ENCODE data around the gene MYO1D.
A peak's percentile ranks its signal among the peaks of the same experiment; 100 is the strongest.
"Not testable (repeated sequence)": the region's sequence is repeated elsewhere in the genome, so short reads cannot be mapped to it uniquely, and the experiment has no call there.

Gene MYO1D

DNA sequence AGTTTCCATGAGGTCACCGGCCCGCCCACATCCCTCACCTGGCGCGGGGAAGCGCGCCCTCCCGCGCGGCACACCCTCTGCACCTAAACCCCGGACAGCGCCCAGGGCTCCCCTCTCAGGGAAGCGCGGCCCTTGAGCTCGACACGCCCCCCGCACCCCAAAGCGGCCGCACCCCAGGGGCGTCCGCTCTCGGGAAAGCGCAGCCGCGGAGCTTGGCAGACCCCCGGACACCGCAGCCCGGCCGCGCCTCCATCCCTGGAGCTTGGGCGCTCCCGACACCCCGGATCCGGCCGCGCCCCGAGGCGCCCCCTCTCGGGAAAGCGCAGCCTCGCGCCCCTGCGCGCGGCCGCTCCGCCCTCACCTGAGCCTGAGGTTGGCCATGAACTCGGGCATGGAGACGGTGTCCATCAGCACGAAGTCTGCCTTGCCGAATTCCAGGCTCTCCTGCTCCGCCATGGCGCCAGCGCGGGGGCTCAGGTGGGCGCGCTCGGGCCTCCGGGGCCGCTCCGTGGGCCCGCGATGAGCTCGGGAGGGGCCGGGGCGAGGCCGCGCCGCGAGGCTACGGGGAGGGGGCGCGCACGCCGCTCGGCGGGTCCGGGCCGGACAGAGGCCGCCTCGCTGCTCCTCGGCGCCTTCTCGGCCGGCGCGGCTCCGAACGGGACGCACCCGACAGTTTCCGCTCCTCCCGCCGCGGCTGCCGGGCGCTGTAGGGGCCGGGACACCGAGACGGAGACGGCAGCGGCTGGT lies at the start of gene MYO1D:
Gene MYO1D (minus strand): TSS at position 708 of the 747 bp plus-strand sequence. CDS start 252 bp downstream, at position 456.
- peak; percentile 79 for DNase-seq

GRCh38 chr17:32926183-32926582 lies 49.3 kb upstream of the MYO1D start:
- DNase-seq: no peak

DNA sequence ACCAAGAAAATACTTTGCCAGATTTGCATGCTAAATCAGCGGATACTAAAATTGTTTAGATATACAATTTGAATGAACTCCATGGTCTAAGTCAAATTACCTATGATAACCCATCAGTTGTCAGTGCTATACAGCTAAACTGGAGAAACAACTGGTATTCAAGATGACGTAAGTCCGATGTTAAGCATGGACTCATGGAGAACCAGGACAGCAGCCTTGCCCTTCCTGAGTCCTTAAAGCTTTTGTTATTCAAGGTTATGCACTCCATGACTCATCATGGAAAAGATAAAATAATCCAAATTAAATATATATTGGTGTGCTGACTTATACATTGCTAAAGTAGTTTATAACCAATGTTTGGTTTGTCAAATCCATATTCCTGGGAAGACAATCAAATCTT lies 47.0 kb upstream of the MYO1D start:
- DNase-seq: not testable (repeated sequence)

GRCh38 chr17:32921017-32921416 lies 44.1 kb upstream of the MYO1D start:
- DNase-seq: no peak

- DNase-seq: no peak
Observed at GRCh38 chr17:32920293-32920692, 43.4 kb upstream of the MYO1D start.

GRCh38 chr17:32919876-32920275 lies 43.0 kb upstream of the MYO1D start:
- DNase-seq: not testable (repeated sequence)

GRCh38 chr17:32917842-32918241 lies 40.9 kb upstream of the MYO1D start:
- DNase-seq: no peak

GRCh38 chr17:32917081-32917480 lies 40.2 kb upstream of the MYO1D start:
- no peak for DNase-seq

DNA sequence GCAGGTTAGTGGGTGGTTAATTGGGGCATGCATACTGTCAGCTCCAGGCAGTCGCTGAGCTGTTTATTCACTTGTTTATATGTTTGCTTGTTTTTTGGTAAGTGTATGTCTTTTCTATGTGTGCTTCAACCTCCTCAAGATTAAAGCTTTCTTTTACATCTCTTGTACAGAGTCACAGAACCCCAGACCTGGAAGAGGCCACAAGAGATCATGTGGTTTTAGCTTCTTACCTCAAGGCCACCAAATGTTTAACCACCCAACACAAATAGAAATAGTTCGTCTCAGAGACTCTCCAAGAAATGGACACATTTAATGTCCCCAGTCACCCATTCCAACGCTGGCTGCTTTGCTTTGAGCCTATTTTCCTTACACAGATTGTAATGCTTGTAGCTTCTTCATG lies 39.2 kb upstream of the MYO1D start:
- DNase-seq: no peak

DNA sequence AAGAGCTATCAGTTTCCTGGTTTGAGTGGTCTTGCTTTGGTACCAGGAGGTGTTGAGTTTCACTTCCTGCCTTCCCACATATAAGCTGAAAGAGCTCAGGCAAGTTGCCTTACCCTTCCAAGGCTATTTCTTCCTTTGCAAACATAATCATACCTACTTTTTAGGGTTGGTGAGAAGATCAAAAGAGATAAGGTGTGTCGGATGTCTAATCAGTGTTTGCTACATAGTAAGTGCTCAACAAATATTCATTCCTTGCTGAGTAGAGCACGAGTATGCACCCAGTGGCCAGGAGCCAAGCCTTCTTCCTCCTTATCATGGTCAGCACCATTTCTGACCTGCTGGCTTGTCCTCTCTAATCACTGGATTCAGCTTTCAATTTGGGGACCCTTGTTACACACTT lies 38.3 kb upstream of the MYO1D start:
- DNase-seq: no peak

DNA sequence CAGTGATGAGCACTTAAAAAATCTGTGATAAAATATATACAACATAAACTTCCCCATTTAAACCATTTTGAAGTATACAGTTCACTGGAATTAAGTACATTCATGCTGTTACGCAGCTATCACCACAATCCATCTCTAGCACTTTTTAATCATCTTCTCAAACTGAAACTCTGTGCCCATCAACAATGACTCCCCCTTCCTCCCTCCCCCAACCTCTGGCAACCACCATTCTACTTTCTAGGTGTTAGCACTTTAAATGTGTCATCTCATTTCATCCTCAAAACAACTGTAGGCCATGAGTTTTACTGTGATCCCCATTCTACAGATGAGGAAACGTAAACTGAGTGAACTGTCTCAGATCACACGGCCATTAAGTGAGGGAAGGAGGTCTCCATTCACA lies 37.3 kb upstream of the MYO1D start:
- no peak for DNase-seq

- DNase-seq: no peak
Observed at GRCh38 chr17:32913593-32913992, 36.7 kb upstream of the MYO1D start.

DNA sequence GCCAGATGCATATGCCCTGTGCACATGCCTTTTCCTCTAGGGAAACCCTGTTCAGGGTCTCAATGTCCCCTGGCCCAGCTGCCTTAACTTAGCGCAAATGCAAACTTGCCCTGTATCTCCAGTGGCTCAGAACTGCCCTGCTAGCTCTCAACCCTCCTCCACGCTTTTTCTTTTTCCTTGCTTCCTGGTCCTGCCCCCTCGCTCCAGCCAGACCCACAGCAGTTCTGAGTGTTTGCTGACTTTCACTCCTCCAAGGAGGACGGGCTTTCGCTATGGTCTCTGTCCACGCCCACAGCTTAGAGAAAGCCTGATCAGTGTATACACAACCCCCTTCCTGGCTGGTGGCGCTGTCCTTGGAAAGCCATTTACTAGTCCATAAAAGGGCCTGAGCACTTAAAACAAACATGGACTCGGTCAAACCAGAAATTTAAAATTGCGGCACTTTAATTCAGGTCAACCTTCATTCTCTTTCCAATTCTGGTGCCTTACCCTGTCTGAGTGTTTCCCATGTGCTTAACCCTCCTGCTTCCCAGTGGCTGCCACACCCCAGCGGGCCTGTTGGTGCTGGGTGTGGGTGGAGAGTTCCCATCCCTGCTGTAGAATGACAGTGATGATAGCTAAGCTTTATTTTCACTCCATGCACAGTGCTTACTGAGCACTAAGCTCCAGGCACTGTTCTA lies 35.4 kb upstream of the MYO1D start:
- no peak for DNase-seq

DNA sequence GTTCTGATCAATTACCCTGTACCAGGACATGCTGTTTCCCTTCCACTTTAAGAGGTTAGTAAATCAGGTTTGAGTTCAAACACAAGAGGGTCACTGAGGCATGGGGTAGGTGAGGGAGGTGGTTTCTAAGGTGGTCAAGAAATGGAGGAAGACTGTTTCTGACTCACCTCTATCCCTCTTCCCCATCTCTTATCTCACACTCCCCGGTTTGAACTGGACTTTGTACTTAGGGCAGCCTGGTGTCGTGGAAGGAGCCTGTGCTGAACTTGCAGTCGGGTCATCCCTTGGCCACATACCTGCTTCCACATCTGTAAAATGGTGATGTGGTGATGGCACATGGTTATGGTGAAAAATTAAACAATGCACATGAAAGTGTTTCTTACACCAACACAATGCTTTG lies 33.8 kb upstream of the MYO1D start:
- no peak for DNase-seq

DNA sequence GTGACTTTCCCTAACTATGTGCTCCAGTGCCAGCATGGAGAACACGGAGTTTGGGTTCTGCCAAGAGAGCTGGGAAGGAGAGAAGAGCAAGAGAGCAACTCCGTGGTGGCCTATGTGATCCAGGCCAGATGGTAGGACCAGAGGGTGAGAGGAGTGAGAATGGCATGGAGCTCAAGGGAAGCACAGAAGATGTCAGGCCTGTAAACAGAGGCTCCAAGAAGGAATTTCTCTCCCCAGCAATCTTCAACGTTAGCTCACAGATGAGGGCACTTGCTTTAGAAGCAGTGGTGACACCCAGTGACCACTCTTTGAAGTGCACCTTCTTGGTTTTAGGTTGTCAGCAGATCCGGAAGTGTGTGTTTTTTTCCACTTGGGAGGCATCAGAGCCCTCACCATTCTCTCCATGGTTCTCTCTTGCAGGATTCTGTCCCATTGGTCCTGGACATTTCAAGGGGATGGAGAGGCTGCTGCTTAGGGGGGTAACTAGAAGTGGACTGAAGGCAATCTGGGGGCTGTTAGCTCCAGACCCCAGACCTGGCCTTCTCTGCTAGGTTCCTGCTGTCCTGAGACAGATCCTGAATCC lies 33.0 kb upstream of the MYO1D start:
- peak; percentile 24 for DNase-seq

GRCh38 chr17:32907583-32907982 lies 30.7 kb upstream of the MYO1D start:
- DNase-seq: no peak

GRCh38 chr17:32904891-32905290 lies 28.0 kb upstream of the MYO1D start:
- no peak for DNase-seq

DNA sequence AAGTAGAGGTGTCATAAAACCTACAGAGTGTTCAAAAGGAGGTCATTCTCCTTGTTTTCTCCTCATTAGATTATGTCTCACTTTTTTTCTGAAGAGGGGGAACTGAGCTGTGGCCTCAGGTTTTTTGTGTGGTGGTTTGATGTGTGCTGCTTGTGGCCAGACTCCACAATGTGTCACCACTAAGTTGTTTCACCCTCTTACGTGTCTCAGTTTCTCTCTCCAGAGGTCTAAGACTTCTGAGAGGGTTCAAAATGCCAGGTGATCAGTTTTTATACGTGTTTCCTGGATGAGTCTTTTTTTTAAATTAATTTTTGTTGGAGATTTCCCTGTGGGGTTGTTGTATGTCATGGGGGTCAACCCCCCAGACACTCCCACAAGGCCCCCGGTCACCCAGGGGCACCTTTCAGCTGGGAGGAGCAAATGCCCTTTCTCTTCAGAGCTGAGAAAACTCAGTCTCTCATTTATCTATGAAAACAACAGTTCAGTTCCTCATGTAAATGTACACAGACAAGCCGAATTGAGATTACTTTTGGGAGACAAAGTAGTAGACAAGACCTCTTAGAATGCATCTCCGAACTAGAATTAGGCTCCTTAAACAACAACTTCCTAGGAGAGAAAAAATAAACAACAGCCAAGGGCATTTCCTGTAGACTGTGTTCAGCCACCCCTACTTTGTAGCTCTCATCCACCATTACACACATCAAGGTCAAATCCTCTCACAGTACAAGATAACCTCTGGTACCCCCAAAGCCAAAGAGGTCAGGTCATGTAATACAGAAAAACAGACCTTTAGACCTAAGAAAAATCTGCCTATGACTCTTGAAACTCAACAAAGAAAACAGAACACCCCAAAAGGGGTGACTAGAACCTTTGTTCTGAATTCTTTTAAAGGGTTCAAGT lies 27.1 kb upstream of the MYO1D start:
- DNase-seq: no peak

DNA sequence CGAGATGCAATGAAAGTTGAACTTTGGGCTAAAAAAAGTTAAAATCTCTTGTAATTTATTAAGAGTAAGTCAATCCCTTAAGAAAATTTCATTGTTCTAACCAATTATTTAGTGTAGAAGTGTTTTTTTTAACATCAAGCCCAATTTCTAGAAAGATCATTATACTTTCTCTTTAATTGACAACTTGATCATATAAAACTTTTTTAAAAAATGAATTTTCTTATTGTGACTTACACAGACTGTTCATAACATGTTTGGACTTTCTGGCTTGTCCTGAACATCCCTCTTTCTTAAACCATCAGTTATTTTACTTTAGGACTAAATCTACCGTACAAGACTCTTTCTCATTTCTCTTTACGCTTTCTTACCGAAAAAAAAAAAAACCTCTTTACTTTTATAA lies 24.8 kb upstream of the MYO1D start:
- DNase-seq: no peak

- no peak for DNase-seq
Observed at GRCh38 chr17:32899236-32900013, 22.5 kb upstream of the MYO1D start.

DNA sequence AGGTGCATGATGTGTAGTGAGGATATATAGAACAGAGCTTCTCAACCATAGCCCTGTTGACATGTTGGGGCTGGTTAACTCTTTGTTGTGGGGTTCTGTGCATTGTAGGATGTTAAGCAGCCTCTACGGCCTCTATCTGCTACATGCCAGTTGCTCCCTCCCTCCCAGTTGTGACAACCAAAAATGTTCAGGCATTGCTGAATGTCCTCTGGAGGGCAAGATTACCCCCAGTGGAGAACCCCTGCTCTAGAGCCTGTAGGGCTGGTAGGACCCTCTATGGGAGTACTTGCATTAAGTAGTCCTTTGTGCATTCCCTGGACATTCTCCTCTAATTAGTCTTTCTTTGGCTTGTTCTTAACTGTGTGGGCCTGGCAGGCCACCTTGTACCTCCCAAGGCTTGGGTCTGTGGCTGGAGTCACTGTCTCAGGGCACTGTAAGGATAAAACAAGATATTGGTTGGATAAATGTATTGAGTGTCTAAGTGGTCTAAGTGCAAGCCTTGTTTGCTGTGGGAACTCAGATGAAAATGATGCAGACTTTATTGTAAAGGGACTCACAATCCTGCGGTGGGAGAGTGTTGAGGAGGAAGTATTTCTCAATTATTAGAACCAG lies 19.8 kb upstream of the MYO1D start:
- no peak for DNase-seq

DNA sequence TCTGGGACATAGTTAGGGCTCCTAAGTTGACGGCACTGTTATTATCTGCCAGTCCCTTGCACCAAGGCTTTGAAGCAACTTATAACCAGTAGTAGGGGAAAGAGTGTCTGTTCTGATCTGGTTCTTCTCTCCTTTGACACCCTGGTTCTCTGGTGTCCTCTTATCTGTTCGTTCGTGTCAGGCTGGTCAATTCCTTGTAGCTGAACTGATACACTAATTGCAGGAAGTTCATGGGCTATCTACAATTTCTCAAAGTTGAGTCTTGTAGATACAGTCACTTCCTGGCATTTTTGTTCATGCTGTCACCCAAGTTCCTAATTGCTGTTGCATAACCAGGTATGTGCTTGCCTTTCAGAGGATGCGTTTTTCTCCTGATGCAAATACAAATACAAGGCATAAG lies 17.3 kb upstream of the MYO1D start:
- no peak for DNase-seq
